Measurements from ENCODE around the gene RFX3. TPM values are rescaled to one million over a fixed set of nuclear protein-coding genes. Genes with fewer than 3 reads are reported as not detected.

RFX3 gene
- total RNA-seq, 6 experiments from 2014 or later: 2.8 to 4.2 (median 3.5) TPM

DNA sequence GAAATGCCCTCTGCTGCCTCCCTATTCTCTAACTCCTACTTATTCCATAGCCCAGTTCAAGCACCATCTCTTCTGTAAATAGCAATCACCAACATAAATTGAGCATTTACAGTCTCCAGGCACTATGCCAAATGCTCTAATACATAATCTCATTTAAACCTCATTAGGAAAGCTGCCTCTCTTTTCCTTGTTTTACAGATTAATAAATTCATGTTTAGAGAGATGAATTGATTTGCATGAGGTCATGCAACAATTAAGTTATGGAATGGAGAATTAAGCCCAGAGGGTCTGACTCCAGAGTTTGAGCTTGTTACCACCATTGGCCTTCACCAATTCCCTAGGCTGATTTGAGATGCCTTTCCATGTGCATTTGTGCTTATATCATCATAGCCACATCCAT lies 23.4 kb upstream of the RFX3 start:
- Mint-ChIP-seq H3K9me3 (no peaks in the 10 kb centered on the region), H3K4me1 (ENCODE audit: low read depth) (no peaks in the 10 kb centered on the region), H3K27ac (no peak overlapping the region), H3K4me3 (no peak overlapping the region), H3K36me3 (ENCODE audit: low read depth) (no peaks in the 10 kb centered on the region), H3K27me3 (ENCODE audit: insufficient read depth) (no peaks in the 10 kb centered on the region)
- DNase-seq: no peak
- TF ChIP-seq, protein P1, sequence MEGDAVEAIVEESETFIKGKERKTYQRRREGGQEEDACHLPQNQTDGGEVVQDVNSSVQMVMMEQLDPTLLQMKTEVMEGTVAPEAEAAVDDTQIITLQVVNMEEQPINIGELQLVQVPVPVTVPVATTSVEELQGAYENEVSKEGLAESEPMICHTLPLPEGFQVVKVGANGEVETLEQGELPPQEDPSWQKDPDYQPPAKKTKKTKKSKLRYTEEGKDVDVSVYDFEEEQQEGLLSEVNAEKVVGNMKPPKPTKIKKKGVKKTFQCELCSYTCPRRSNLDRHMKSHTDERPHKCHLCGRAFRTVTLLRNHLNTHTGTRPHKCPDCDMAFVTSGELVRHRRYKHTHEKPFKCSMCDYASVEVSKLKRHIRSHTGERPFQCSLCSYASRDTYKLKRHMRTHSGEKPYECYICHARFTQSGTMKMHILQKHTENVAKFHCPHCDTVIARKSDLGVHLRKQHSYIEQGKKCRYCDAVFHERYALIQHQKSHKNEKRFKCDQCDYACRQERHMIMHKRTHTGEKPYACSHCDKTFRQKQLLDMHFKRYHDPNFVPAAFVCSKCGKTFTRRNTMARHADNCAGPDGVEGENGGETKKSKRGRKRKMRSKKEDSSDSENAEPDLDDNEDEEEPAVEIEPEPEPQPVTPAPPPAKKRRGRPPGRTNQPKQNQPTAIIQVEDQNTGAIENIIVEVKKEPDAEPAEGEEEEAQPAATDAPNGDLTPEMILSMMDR (IDR thresholded peaks at IDR 0.05): no peak

DNA sequence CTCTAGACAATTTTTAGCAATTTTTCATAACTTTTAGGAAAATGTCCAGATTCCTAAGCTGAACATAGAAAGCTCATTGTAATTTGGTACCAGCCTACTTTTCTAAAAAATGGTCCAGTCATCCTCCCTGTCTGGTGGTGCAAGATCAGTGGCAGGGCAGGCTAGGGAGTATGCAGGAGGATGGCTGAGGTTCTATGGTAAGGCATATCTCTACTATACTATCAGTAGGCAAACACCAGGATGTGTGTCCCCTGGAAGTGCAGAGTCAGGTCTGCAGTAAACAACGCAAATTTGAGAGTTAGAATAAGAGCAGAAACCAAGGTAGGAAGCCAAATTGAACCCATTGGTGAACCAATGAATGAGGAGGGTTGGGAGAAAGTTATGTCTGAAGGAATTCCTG lies 22.8 kb upstream of the RFX3 start:
- TF ChIP-seq, protein P1 (IDR thresholded peaks at IDR 0.05): no peak
- no peaks in the 10 kb centered on the region for H3K27me3 Mint-ChIP-seq (ENCODE audit: insufficient read depth)
- no peaks in the 10 kb centered on the region for H3K4me1 Mint-ChIP-seq (ENCODE audit: low read depth)
- H3K4me3 Mint-ChIP-seq: no peak overlapping the region
- H3K9me3 Mint-ChIP-seq: no peaks in the 10 kb centered on the region
- no peaks in the 10 kb centered on the region for H3K36me3 Mint-ChIP-seq (ENCODE audit: low read depth)
- DNase-seq: no peak
- H3K27ac Mint-ChIP-seq: no peak overlapping the region

DNA sequence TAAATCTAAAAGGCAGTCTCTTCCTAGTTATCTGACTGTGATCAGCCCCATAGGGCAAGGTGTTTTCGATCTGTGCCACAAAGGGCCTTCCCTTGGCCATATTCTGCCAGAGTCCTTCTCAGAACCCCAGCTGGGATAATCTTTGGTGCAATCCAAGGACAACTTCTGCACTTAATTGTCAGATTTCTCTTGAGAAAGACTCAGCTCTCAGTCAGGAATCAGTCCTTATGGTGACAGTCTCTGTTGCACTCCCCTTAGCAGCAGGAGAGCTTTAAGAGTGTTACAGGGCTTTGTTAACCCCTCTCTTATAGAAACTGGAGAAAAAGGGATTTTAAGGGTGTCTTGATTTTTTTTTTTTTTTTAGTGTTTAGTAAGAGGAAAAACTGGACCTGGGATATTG lies 15.4 kb upstream of the RFX3 start:
- no peak overlapping the region for H3K27ac Mint-ChIP-seq
- H3K27me3 Mint-ChIP-seq (ENCODE audit: insufficient read depth): no peaks in the 10 kb centered on the region
- no peak overlapping the region for H3K4me3 Mint-ChIP-seq
- TF ChIP-seq, protein P1 (IDR thresholded peaks at IDR 0.05): no peak
- H3K4me1 Mint-ChIP-seq (ENCODE audit: low read depth): no peaks in the 10 kb centered on the region
- DNase-seq: no peak
- H3K36me3 Mint-ChIP-seq (ENCODE audit: low read depth): no peaks in the 10 kb centered on the region
- no peaks in the 10 kb centered on the region; the same call in 1 of the 2 replicates for H3K9me3 Mint-ChIP-seq

DNA sequence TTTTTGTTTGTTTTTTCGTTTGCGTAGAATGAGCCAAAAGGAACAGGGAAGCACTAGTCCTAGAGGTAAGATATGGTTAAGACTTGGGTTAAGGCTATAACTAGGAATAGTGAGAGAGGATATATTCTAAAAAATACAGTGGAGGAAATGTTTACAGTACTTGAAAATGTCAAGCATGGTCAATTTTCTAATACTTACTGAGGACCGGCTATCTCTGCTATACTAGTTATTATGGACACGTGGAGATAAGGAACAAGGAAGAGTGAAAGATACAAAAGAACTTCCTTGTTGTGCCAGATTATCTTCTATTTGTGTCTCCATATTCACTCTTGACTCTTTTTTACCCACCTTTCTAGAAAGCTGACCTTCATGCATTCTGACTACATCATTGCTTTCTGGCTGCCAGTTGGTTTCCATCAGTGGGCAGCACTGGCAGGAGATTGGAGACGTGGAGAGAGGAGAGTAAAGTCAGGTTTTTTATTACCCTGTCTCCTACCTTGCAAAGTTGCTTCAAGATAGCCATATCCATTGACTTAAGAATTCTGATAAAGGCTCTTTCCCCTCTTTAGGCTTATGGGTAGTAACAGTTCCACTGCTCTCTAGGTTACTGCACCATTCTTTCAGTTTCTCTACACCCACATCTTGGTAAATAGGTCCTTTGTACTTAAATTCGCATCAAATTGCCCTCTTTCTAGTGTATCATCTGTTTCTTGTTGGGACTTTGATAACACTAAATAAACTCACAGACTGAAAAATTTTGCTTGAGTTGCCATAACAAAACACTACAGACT lies 9.0 kb upstream of the RFX3 start:
- H3K4me3 Mint-ChIP-seq: no peak overlapping the region
- H3K36me3 Mint-ChIP-seq (ENCODE audit: low read depth): 0 out of 2 replicates have a peak, but pooled peaks cover 1% of the 10 kb centered on the region
- no peak for DNase-seq
- no peak overlapping the region for H3K27ac Mint-ChIP-seq
- no peaks in the 10 kb centered on the region; the same call in none of the 2 replicates for H3K27me3 Mint-ChIP-seq (ENCODE audit: insufficient read depth)
- TF ChIP-seq, protein P1 (IDR thresholded peaks at IDR 0.05): no peak
- no peaks in the 10 kb centered on the region; the same call in 1 of the 2 replicates for H3K9me3 Mint-ChIP-seq
- H3K4me1 Mint-ChIP-seq (ENCODE audit: low read depth): no peaks in the 10 kb centered on the region

DNA sequence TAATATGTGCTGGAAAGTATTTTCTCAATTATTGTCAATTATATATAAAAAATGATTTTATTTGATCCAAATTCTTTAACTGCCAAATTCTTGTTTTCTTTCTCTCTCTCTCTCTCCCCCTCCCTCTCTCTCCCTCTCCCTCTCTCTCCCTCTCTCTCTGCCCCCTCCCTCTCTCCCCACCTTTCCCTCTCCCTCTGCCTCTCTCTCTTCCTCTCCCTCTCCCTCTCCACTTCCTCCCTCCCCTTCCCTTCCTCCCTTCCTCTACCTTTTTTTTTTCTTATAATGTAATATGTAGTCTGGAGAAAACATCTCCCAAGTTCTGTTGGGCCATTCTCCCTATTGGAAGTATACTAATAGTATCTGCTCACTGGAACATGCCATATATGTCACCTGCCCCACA lies 6.4 kb upstream of the RFX3 start:
- peaks cover 17% of the 10 kb centered on the region for H3K4me1 Mint-ChIP-seq (ENCODE audit: low read depth)
- no peak overlapping the region for H3K4me3 Mint-ChIP-seq
- no peaks in the 10 kb centered on the region; the same call in none of the 2 replicates for H3K27me3 Mint-ChIP-seq (ENCODE audit: insufficient read depth)
- TF ChIP-seq, protein P1 (IDR thresholded peaks at IDR 0.05): no peak
- H3K27ac Mint-ChIP-seq: no peak overlapping the region
- peaks cover 20% of the 10 kb centered on the region; the same call in 1 of the 2 replicates for H3K36me3 Mint-ChIP-seq (ENCODE audit: low read depth)
- no peaks in the 10 kb centered on the region for H3K9me3 Mint-ChIP-seq
- DNase-seq: no peak
